Measurements from ENCODE around the gene SHTN1.

SHTN1 gene

DNA sequence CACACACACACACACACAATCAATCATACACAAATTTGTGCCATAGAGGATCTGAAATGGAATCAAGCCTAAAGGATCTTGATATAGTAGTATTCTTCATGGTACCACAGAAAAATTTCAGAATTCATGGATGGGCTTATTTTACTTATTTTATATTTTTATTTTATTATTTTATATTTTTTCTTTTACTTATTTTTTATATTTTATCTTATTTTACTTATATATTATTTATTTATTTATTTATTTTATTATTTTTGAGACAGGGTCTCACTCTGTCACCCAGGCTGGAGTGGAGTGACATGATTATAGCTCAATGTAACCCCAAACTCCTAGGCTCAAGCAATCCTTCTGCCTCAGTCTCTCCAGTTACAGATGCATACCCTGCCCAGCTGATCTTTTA, 16.7 kb downstream of the SHTN1 start:
- DNase-seq (ENCODE audit: extremely low read depth in 1 of 2, low read depth in 1 of 2): no peak

DNA sequence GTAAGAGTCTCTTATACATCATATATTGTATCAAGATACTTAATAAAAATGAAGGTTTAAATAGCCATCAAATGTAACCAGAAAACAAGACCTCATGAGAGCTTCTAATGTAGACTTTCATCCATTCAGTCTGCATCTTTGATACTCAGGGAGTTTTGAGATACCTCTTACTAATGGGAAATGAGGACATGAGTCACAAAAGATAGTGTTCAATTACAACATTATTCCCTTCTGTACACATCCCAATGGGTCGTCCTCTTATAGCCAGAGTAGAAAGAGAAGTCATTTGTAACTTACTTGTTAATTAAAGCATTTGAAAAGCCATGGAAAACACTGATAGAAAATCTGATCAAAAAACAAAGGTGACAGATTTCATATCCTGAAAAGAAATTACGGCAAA, 19.4 kb downstream of the SHTN1 start:
- DNase-seq (ENCODE audit: extremely low read depth in 1 of 2, low read depth in 1 of 2): no peak

DNA sequence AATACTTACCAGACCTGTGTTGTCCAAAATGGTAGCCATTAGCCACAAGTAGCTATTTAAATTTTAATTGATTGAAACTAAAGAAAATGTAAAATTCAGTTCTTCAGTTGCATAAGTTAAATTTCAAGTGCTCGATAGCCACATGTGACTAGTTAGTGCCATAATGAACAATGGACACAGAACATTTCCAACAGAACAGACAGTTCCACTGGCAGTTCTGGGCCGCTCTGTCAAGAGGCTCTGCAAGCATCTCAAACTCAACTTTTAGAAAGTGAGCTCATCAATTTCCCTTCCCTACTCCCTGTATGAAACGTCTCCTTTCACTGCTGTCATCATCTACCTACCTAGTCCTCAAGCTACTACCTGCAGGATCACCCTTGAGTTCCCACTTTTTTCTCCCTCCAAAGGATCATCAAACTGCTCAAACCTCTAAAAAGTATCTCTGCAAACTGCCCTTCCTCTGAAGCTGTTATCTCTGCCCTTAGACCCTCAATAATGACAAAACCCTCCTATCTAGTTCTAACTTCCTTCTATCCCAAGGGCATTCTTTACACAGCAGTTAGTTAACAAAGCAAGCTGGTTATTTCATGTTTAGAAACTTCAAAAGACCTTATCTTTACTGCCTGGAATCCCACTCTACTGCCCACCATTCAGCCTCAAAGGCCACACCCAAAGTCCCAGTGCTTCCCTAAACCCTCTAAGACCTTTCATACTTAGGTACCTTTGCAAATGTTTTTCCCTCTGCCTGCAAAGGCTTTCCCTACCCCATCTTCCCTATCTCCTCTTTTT, 20.6 kb downstream of the SHTN1 start:
- DNase-seq (ENCODE audit: extremely low read depth in 1 of 2, low read depth in 1 of 2): no peak

DNA sequence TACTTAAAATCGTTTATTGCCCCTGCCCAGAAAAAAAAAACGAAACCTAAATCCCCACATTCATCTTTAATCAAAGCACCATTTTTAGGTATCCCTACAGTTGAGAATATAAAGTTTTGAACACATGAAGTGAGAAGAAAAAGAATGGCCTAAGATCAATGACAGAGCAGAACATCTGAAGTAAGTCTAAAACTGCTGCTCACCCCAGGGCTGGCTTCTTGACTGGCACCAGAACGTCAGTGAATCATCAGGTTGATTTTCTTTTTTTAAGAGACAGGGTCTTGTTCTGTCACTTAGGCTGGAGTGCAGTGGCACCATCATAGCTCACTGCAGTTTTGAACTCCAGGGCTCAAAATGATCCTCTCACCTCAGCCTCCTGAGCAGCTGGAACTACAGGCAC, 24.9 kb downstream of the SHTN1 start:
- DNase-seq (ENCODE audit: extremely low read depth in 1 of 2, low read depth in 1 of 2): no peak

DNA sequence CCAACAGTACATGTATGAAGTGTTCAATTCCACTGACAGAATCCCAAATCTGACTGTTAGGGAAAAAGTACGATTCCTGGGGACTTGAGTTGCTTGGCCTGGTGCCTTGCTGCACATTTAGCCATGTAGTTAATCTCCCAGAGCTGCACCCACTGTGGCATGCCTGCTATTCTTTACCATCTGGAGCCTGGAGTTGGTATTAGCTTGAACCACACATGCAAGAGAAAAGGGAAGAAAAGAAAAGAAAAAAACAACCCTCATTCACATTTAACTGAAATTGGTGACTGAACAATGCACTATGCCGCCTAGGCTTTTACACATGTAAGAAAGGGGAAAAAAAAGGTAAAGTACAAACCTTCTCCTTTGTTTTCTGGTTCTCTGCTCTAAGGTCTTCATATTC, 26.1 kb downstream of the SHTN1 start:
- DNase-seq (ENCODE audit: extremely low read depth in 1 of 2, low read depth in 1 of 2): no peak

DNA sequence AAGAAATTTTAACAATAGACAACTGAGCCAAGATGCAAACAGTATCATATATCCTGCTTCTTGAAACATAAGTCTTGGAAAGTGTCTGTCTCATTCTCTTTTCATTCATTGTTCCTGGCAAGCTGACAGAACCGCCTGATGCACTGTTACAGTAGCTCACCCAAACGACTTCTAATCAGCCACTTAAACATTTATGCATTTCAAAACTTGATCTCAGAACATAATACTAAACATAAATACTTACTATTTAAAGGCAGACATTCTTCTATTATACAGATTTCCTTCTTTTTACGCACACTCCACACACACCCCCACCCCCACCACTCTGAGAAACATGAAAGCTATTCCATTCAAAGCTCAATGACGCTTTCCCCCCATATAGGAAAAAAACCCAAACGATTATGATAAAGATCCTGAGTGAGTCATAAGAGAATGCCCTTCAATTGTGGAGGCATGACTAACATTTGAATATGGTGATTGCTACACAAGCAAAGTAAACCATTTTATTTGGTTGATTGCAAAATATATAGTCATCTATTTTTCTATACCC, 30.5 kb downstream of the SHTN1 start:
- no peak for DNase-seq (ENCODE audit: extremely low read depth in 1 of 2, low read depth in 1 of 2)

DNA sequence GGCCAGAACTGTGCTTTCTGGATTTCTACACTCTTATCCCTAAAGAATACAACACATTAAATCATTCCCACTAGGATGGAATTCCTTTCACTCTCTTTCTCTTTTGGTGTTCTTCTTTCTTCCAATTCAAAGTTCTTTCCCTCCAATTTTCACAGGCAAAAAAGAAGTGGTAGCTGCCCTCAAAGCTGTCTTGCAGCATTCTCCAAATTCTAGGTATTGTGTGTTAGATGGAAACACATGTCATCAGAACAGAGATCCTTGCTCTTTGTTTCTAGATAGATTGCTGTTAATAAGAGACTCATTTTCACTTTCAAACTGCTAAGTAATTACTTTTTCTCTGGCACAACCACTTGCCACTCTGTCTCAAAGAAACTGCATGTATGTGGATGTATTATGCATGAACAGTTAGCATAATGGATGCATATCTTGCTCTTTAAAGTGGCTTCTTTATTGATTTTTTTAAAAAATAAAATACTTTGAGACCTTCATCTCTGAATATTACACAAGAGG, 31.0 kb downstream of the SHTN1 start:
- no peak for DNase-seq (ENCODE audit: extremely low read depth in 1 of 2, low read depth in 1 of 2)

DNA sequence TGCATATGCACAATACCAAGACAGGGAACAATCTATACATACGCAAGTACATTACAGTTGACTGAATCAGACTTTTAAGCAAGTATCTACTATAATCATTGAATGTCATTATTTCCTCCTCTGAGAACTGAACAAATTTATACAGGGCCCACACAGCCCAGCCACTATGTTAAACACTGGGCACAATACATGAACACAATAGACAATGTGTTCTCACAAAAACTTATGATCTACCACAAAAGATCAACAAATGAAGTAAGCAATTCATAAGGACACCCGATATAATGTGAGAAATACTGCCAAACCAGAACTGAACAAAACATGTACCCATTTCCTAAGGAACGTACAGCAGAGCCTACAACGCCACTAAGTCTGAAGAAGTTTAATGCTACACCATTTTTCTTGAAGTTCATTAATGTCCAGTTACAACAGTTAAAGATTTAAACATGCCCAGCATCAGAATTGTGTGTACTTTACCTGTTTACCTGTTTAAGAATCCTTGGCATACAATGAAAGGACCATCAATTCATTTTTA, 31.5 kb downstream of the SHTN1 start:
- DNase-seq (ENCODE audit: extremely low read depth in 1 of 2, low read depth in 1 of 2): no peak

DNA sequence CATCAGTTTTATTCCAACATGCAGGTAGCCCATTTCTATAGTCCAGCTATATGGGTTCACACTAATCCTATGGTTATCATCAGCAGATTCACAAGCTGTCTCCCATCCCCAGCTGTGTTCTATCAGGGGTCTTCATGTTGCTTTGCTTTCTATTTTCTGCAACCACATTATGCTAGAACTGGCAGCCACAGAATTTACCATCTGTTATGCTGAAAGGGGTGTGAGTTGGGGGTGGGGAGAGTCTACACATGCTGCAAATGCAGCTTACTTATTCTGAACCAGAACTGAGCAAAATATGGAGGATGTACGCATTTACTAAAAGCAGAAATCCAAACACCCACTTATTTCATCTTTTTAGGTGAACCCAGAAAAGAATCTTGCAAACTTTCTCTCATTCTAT, 32.9 kb downstream of the SHTN1 start:
- no peak for DNase-seq (ENCODE audit: extremely low read depth in 1 of 2, low read depth in 1 of 2)

DNA sequence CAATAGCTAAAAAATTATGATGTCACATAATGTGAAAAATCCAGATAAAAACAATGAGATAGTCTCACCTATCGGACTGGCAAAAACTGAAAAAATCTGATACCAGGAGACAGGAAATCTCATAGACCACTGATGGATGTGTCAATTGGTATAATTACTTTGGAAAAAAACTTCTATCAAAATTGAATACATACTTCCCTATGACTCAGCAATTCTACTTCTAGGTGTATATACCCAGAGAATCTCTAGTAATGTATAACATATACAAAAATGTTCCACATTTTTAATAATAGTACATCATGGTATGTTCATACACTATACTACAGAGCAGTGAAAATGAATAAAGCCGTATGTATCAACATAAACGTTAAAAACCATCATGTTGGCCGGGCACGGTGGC, 34.9 kb downstream of the SHTN1 start:
- DNase-seq (ENCODE audit: extremely low read depth in 1 of 2, low read depth in 1 of 2): no peak

DNA sequence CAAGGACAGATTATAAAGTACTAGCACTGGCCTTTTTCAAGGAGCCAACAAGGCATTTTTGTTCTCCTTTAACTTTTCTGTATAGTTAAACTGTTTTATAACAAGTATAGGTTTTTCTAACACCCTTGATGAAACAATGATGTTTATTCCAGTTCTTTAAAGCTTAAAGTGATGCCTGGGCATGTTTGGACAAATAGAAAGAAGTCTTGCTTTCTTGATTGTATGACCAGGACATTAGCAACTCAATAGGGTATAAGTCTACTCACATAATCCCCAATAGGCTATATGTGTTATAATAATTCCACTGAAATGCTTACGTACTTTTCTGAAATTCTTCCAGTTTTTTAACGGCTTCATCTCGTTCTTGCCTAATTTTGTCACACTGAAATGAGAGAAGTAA, 36.7 kb downstream of the SHTN1 start:
- DNase-seq (ENCODE audit: extremely low read depth in 1 of 2, low read depth in 1 of 2): no peak

DNA sequence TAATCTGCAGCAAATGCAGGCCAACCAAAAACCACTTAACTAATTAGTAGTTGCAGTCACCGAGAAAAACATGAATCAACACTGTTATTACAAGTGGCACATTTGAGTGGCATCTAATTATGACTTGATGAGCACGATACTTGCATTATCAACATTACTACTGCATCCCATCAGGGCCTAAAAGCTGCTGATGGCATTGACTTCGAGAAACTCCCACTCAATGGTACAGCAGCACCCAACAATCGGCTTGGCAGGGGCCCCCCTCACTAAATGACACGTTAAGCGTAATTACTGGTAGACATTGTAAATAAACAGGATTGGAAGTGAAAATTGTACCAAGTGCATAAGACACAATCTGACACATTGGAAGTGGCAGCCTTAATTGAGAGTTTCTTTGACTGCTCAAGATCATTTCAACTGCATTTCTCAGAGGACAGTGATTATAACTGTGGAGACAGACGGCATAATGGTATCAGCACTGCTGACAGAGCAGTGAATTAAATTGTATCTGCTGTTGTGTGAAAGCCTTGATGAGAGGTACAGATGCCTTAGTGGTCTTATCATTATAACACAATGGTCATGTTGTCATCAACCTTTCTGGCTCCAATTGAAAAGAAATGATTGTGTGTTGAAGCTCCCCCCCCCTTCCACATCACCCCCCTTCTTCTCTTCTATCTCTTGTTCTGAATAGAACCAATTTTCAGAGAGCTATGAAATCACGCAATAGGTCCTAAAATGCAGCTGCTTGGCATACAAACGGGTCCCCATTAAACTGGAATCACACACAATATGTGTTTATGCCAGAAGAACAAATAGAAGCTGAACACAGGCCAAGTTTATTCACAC, 43.4 kb downstream of the SHTN1 start:
- no peak for DNase-seq (ENCODE audit: extremely low read depth in 1 of 2, low read depth in 1 of 2)

DNA sequence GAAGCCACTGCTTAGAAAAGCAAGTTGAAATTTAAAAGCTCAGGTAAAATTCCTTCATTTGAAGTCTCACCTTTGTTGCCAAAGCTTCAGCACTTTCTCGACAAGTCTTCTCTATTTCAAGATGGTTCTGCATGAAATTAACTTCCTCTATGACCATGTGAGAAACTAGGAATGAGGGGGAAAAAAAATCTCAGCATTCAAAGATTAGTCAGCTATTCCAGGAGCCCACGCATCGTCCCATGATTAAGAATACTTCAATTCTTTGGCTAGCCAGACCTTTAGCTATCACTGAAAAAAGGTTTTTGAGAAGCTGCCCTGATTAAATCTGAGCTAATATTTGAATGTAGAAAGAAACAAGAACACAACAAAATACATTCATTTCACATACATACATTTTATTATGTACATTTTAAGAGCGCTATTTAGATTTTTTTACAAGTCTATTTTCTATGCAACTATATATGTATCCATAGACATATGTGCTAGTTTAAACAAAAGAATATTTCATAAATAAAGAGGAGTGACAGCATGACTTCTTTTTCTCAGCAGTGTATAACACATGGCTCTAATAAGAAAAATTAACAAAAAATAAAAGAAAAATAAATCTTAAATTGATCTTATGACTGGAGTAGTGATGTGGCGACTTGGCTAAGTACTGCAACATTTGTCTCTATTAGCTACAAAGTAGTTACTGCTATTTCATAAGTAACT, 44.8 kb downstream of the SHTN1 start:
- no peak for DNase-seq (ENCODE audit: extremely low read depth in 1 of 2, low read depth in 1 of 2)

DNA sequence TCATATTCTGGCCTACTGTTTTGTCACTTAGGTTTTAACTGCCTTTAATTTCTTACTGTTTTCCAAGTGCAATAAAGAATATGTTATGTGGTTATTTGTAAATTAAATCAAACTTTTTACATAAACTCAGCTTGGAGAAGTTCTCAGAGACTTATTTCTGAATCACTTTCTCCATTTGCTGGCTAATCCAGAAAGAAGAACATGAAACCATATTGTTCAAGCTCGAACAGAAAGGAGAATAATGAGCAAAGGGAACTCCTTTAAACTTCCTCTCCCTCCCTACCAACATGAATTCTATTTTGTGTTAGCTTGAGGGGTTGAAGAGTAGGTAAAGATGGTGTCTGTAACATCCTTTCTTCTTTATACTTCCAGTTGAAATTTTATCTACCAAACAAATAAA, 52.3 kb downstream of the SHTN1 start:
- DNase-seq (ENCODE audit: extremely low read depth in 1 of 2, low read depth in 1 of 2): no peak

DNA sequence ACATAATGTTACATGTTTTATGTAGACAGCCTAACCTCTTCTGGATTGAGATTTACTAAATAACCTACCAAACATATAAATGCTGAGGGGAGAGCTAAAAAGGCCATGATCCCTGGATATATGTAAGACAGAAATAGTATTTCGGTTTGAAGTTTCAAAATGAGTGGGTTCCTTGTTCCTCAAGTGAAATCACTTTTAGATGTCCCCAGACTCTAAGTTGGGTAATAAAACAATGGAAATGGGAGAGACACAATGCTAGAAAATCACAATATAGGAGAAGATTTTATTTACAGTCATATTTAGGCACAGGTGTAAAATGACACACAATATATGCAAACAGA, 56.5 kb downstream of the SHTN1 start:
- DNase-seq (ENCODE audit: extremely low read depth in 1 of 2, low read depth in 1 of 2): no peak

DNA sequence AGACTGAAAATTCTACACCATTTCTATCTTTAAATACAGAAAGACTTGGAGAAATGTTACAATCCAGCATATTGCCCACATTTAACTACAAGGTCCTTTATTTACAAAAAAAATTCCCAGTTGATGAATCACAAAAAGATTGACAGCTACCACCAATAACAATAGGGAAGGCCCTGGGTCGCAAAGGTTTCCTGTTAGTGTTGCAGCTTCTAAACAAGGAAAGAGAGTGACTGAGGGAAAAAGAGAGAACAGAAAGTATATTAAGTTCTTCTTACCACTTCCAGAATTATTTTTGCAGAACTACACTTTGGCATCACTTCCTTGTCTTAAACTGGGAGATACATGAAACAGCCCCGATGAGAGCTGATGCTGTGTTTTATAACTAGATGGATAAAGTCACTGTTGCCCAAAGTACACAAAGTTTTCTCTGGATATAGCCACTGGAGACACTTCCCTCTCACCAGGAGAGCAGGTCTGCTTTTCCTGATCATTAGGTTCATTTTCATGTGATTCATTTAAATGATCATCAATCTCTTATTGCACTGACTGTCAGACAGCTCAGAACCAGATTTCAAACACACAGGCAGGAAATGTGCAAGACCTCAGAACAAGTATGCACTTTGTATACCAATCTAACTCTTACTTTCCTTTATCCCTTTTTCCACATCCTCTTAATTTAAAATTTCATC, 57.0 kb downstream of the SHTN1 start:
- no peak for DNase-seq (ENCODE audit: extremely low read depth in 1 of 2, low read depth in 1 of 2)

DNA sequence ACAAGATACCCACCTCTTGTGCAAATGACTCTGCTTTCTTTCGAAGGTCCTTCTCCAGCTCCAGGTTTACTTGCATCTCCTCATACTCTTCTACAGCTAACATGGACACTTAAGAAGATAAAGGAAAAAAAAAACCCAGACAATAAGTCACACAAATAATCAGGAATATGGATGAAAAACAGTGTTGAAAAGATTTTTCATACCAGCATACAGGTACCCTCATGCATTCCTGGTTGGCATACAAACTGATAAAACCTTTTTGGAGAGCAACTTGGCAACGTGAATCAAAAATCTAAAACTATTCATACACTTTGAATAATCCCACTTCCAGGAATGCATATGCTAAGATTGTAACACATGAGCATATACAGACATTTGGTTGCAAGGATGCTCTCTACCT, 60.1 kb downstream of the SHTN1 start:
- no peak for DNase-seq (ENCODE audit: extremely low read depth in 1 of 2, low read depth in 1 of 2)

DNA sequence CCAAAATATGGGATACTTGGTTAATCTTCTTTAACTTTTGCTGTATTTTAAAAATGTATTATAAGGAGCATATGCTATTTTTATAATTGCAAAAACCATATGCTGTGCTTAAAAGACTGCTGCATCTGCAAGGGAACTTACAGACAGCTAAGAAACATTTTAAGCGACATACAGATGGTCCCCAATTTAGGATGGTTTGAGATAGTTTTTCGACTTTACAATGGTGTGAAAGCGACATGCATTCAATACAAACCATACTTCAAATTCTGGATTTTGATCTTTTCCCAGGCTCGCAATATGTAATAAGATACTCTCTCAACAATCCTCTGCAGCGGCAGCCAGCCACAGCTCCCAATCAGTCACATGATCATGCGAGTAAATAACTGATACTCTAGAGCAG, 73.2 kb downstream of the SHTN1 start:
- DNase-seq (ENCODE audit: extremely low read depth in 1 of 2, low read depth in 1 of 2): no peak

DNA sequence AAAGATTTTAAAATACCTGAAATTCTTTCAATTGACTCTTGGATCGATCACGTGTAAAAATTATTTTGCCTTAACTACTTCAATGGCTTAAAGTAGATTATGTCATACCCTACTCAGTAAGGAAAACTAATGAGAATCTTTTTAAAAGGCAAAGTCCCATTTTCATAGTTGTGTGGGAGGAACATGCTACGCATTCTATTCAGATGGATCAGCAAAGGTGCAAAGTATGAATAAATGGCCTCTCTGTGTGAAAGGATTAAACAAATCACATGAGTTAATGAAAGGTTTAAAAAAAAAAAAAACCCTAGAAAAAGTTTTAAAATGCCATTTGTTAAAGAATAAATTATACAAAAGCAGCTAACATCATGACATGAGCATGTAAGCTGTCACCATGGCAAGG, 78.6 kb downstream of the SHTN1 start:
- DNase-seq (ENCODE audit: extremely low read depth in 1 of 2, low read depth in 1 of 2): no peak

DNA sequence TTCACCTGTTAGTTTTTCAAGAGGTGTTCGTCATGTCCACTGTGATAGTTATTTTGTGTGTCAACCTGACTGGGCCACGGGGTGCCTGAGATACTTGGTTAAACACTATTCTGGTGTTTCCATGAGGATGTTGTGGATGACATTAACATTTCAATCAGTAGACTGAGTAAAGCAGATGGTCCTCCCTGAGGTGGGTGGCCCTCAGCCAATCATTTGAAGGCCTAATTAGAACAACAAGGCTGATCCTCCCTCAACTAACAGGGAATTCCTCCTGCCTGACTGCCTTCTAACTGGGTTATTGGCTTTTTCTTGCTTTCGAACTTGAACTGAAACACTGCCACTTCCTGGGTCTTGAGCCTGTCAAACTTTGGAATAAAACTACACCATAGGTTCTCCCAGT, 79.9 kb downstream of the SHTN1 start:
- DNase-seq (ENCODE audit: extremely low read depth in 1 of 2, low read depth in 1 of 2): no peak

DNA sequence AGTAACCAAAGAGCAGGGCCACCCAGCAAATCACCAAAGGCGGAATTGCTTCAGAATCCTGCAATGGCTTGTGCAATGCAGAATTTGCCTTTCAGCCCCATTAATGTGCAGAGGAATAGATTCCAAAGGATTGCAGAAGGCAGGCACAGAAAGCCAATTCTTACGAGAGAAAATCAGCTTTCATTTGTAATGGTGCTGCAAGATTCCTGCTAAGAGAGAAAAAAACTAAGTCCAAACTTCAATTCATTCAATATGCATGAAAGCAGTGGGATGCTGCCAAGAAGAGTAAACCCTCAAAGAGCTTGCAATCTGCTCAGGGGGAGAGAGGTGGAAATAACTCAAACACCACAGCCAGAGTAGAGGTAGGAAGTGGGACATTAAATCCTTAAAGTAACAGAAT, 85.3 kb downstream of the SHTN1 start:
- no peak for DNase-seq (ENCODE audit: extremely low read depth in 1 of 2, low read depth in 1 of 2)
